CD14-positive monocyte (primary cell): ENCODE measurements around the gene SOBP. TPM values are rescaled to one million over a fixed set of nuclear protein-coding genes. Genes with fewer than 3 reads are reported as not detected.

Source experiments
- DNase-seq, 3 donors: peaks; one replicate each; pipeline ENCODE4 v3.0.0-alpha.2; 2011 to 2022
- H2AFZ ChIP-seq: 2 replicates; pipeline ENCODE4 v1.6.0; 2012; ENCODE audit warnings: mild to moderate bottlenecking, low read depth, low read length, inconsistent platforms; ENCODE audit not compliant: insufficient read depth, poor library complexity, severe bottlenecking
- H3K27ac ChIP-seq, 2 donors: 1 replicate in 1 of 2; 2 replicates in 1 of 2; pipeline ENCODE4 v1.5.1; 2012 to 2013; ENCODE audit warnings: low read length in 2 of 2, control low read depth in 1 of 2, inconsistent platforms in 1 of 2, low read depth in 1 of 2, mild to moderate bottlenecking in 1 of 2
- H3K27me3 ChIP-seq, 2 donors: one replicate each; pipeline versions ENCODE4 v1.6.0 to v1.6.1; 2011 to 2013; ENCODE audit warnings: low read length in 2 of 2; ENCODE audit not compliant: control insufficient read depth in 2 of 2, insufficient read depth in 2 of 2
- H3K36me3 ChIP-seq, 2 donors: replicated peaks in 1 of 2; 1 replicate in 1 of 2; 2 replicates in 1 of 2; pipeline versions ENCODE4 v1.5.1 to v1.6.1; 2012 to 2013; ENCODE audit warnings: low read length in 2 of 2, control low read depth in 1 of 2, inconsistent platforms in 1 of 2, mild to moderate bottlenecking in 1 of 2; ENCODE audit not compliant: insufficient read depth in 2 of 2, control insufficient read depth in 1 of 2
- H3K4me1 ChIP-seq, 2 donors: 1 replicate in 1 of 2; 2 replicates in 1 of 2; pipeline versions ENCODE4 v1.5.1 to v1.6.1; 2012 to 2013; ENCODE audit warnings: low read length in 2 of 2, control low read depth in 1 of 2, inconsistent platforms in 1 of 2, mild to moderate bottlenecking in 1 of 2, moderate library complexity in 1 of 2; ENCODE audit not compliant: insufficient read depth in 2 of 2, control insufficient read depth in 1 of 2
- H3K4me2 ChIP-seq: replicated peaks from 2 replicates; pipeline ENCODE3; 2012; ENCODE audit warnings: low read length, moderate library complexity, mild to moderate bottlenecking; ENCODE audit not compliant: poor library complexity, severe bottlenecking; ENCODE audit errors: extremely low read depth
- H3K4me3 ChIP-seq, 3 experiments: fragments of 200-600 bp in 1 of 3; sonication (generic) in 1 of 3; replicated peaks in 1 of 3; 1 replicate in 2 of 3; 2 replicates in 1 of 3; pipeline ENCODE4 v1.5.1; 2011 to 2013; ENCODE audit warnings: low read length in 3 of 3, mild to moderate bottlenecking in 3 of 3, control low read depth in 2 of 3, low read depth in 2 of 3, inconsistent platforms in 1 of 3, moderate library complexity in 1 of 3
- H3K79me2 ChIP-seq: 2 replicates; pipeline ENCODE4 v1.6.0; 2012; ENCODE audit warnings: mild to moderate bottlenecking, control low read depth, inconsistent platforms, low read length, moderate library complexity; ENCODE audit not compliant: insufficient read depth
- H3K9ac ChIP-seq: 2 replicates; pipeline ENCODE4 v1.6.0; 2017; ENCODE audit warnings: low read length, mild to moderate bottlenecking; ENCODE audit not compliant: insufficient read depth, poor library complexity, severe bottlenecking
- H3K9me3 ChIP-seq, 2 donors: replicated peaks in 1 of 2; 1 replicate in 1 of 2; 2 replicates in 1 of 2; pipeline versions ENCODE4 v1.5.1 to v1.6.1; 2012 to 2013; ENCODE audit warnings: low read length in 2 of 2, control low read depth in 1 of 2; ENCODE audit not compliant: control insufficient read depth in 1 of 2, insufficient read depth in 1 of 2
- H4K20me1 ChIP-seq: 2 replicates; pipeline ENCODE4 v1.6.0; 2012; ENCODE audit warnings: mild to moderate bottlenecking, low read length, control low read depth, moderate library complexity; ENCODE audit not compliant: insufficient read depth
- H3K27ac Mint-ChIP-seq, 7 donors: one replicate each; pipeline ENCODE4 v1.8.0; 2020; ENCODE audit warnings: mild to moderate bottlenecking in 7 of 7, mixed read lengths in 7 of 7, moderate library complexity in 6 of 7, inconsistent platforms in 2 of 7
- H3K27me3 Mint-ChIP-seq, 3 donors: one replicate each; pipeline ENCODE4 v1.8.0; 2021 to 2022; ENCODE audit warnings: low read depth in 3 of 3, mild to moderate bottlenecking in 3 of 3, mixed read lengths in 3 of 3, moderate library complexity in 3 of 3, inconsistent platforms in 1 of 3
- H3K36me3 Mint-ChIP-seq, 2 donors: one replicate each; pipeline ENCODE4 v1.8.0; 2020; ENCODE audit warnings: mixed read lengths in 2 of 2, inconsistent platforms in 1 of 2, mild to moderate bottlenecking in 1 of 2
- H3K4me1 Mint-ChIP-seq: one replicate; pipeline ENCODE4 v1.8.0; 2020; ENCODE audit warnings: mild to moderate bottlenecking, mixed read lengths
- H3K4me3 Mint-ChIP-seq, 2 donors: one replicate each; pipeline ENCODE4 v1.8.0; 2020; ENCODE audit warnings: mild to moderate bottlenecking in 2 of 2, mixed read lengths in 2 of 2, moderate library complexity in 1 of 2
- H3K9me3 Mint-ChIP-seq, 7 donors: one replicate each; pipeline ENCODE4 v1.8.0; 2020 to 2022; ENCODE audit warnings: mixed read lengths in 7 of 7, mild to moderate bottlenecking in 6 of 7, moderate library complexity in 6 of 7, inconsistent platforms in 2 of 7
- CTCF ChIP-seq: fragments of 200-600 bp; IDR thresholded peaks from one replicate; pipeline ENCODE4 v1.8.0; 2022; ENCODE audit warnings: antibody characterized with exemption, mild to moderate bottlenecking
- WGBS: methylation state at CpG from one replicate; pipeline ENCODE4 v1.1.5; 2013; ENCODE audit warnings: missing lambda C conversion rate; ENCODE audit not compliant: insufficient coverage; 5-methylcytosine and 5-hydroxymethylcytosine counted together
- intact Hi-C, 2 donors: fragments of 100-400 bp; cut with micrococcal nuclease; formaldehyde crosslinking; loops; one replicate each; pipeline versions ENCODE4 v1.15.0 to v1.15.1; 2023
- polyA plus RNA-seq, 3 donors: library from polyadenylated mRNA; depleted of rRNA in 1 of 3; unstranded in 2 of 3; stranded (reverse) in 1 of 3; fragments of 300-500 nt in 2 of 3; fragments of >200 nt in 1 of 3; fragmentation: Illumina TruSeq in 2 of 3; gene quantifications; 1 replicate in 2 of 3; 2 replicates in 1 of 3; pipeline ENCODE4 v1.2.3, GENCODE V29; 2012 to 2021

The SOBP gene
- polyA plus RNA-seq, 3 donors: not detected

GRCh38 chr6:107624050-107624449 lies 134.1 kb downstream of the SOBP start:
- H3K36me3 Mint-ChIP-seq: no peaks in the 10 kb centered on the region
- Histone ChIP-seq H3K27me3 (peaks cover 6 to 7% of the 10 kb centered on the region in 2 donors), H3K27ac (no peak overlapping the region), H3K9ac (no peak overlapping the region), H4K20me1 (no peaks in the 10 kb centered on the region), H3K4me1 (no peaks in the 10 kb centered on the region), H3K4me3 (no peak overlapping the region), H3K36me3 (no peaks in the 10 kb centered on the region), H2AFZ (no peak overlapping the region), H3K4me2 (no peak overlapping the region), H3K9me3 (no peaks in the 10 kb centered on the region), H3K79me2 (no peaks in the 10 kb centered on the region)
- DNase-seq: no peak
- H3K4me1 Mint-ChIP-seq: no peaks in the 10 kb centered on the region
- no peak for TF ChIP-seq CTCF
- 88% methylated on average over 2 of the region's 3 CpGs for WGBS
- H3K27ac Mint-ChIP-seq: no peak overlapping the region
- no peaks in the 10 kb centered on the region for H3K9me3 Mint-ChIP-seq
- H3K27me3 Mint-ChIP-seq: peaks cover 11 to 30% (median 17%) of the 10 kb centered on the region in 3 donors
- intact Hi-C loops: no loop called here
- peak overlapping the region in 1 of 2 donors; percentile 28 for H3K4me3 Mint-ChIP-seq

- Histone ChIP-seq H3K4me1 (no peaks in the 10 kb centered on the region), H3K9ac (no peak overlapping the region), H3K4me2 (no peak overlapping the region), H4K20me1 (no peaks in the 10 kb centered on the region), H3K79me2 (no peaks in the 10 kb centered on the region), H3K36me3 (no peaks in the 10 kb centered on the region), H3K27me3 (peaks cover 6 to 12% of the 10 kb centered on the region in 2 donors), H3K9me3 (no peaks in the 10 kb centered on the region), H3K27ac (no peak overlapping the region), H3K4me3 (no peak overlapping the region), H2AFZ (no peak overlapping the region)
- no peak overlapping the region for H3K4me3 Mint-ChIP-seq
- peaks cover 11 to 34% (median 17%) of the 10 kb centered on the region in 3 donors for H3K27me3 Mint-ChIP-seq
- intact Hi-C loops: no loop called here
- H3K36me3 Mint-ChIP-seq: no peaks in the 10 kb centered on the region
- H3K9me3 Mint-ChIP-seq: no peaks in the 10 kb centered on the region
- H3K4me1 Mint-ChIP-seq: no peaks in the 10 kb centered on the region
- H3K27ac Mint-ChIP-seq: no peak overlapping the region
- DNase-seq: no peak
- TF ChIP-seq CTCF: no peak
- no CpG with 5 or more reads among the region's 1 CpG for WGBS
These were observed 134.6 kb downstream of the SOBP start for GRCh38 chr6:107624541-107624940.
